GM23248 (cell line): ENCODE measurements around the gene SMYD3.

Experiments
- EZH2 ChIP-seq: fragments of 200-600 bp; sonication (generic); IDR thresholded peaks from 2 replicates; pipeline ENCODE4 v1.6.1; 2018; ENCODE audit warnings: antibody characterized with exemption, mild to moderate bottlenecking; ENCODE audit not compliant: insufficient read depth, poor library complexity, severe bottlenecking
- EZH2phosphoT487 ChIP-seq: fragments of 200-600 bp; sonication (generic); IDR thresholded peaks from 2 replicates; pipeline ENCODE4 v1.6.1; 2018; ENCODE audit warnings: antibody characterized with exemption, moderate library complexity, mild to moderate bottlenecking, low read depth; ENCODE audit not compliant: insufficient read depth

DNA sequence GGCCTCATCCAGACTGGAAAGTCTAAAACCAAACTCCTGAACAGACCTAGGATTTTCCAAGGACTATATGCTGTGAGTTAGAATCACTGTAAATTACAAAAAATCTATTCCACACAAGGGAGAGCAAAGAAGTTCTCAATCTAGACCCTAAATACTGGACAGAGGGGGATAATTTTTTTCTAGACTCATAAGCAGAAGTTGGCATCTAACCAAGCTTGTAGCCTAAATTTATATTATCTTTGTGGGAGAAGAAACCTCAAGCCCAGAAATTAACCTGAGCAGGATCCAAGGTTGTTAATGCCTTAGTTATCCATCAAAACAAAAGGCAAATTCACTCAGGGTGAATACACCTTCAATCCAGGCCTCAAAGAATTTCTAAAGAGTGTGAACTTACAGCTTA, 290.2 kb downstream of the SMYD3 start:
- TF ChIP-seq EZH2: no peak
- TF ChIP-seq EZH2phosphoT487: no peak
